ENCODE measurements around the gene DUSP28.

DUSP28 gene

GRCh38 chr2:240586919-240587800, 27.0 kb downstream of the DUSP28 start:
- peak; percentile 59 for DNase-seq

GRCh38 chr2:240588006-240588655, 28.0 kb downstream of the DUSP28 start:
- DNase-seq: no peak

DNA sequence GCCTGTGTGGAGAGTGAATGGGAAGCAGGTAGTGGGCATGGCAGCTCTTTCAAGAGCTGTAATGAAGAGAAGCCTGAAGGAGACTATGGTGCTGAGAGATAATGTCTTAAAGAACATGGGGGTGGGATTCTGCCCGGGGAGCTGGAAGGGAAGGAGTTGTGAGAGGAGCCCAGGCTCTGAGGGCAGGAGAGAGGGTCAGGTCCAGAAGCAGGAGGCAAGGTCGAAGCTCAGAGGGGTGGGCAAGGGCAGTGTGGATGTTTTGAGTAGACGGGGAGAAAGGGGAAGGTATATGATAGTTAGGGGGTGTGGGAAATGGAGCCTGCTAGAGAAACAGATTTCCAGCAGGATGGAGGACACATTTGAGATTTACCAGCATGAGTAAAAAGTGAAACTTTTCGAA, 28.5 kb downstream of the DUSP28 start:
- no peak for DNase-seq

DNA sequence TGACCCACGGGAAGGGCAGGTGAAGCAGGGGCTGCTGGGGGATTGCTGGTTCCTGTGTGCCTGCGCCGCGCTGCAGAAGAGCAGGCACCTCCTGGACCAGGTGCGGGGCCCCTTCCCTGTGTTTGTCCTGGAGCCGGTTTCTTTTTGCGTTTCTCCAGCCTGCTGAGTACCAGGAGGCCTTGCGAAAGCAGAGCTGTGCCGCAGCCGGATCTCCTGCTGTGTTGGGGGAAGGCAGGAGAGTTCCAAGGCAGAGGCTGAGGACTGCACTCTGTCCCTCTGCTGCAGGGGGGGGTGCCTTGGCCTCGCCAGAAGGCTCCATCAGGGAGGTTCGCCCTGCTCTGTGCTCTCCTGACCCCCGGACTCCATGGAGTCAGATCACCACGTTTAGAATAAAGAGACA, 29.2 kb downstream of the DUSP28 start:
- DNase-seq: no peak

DNA sequence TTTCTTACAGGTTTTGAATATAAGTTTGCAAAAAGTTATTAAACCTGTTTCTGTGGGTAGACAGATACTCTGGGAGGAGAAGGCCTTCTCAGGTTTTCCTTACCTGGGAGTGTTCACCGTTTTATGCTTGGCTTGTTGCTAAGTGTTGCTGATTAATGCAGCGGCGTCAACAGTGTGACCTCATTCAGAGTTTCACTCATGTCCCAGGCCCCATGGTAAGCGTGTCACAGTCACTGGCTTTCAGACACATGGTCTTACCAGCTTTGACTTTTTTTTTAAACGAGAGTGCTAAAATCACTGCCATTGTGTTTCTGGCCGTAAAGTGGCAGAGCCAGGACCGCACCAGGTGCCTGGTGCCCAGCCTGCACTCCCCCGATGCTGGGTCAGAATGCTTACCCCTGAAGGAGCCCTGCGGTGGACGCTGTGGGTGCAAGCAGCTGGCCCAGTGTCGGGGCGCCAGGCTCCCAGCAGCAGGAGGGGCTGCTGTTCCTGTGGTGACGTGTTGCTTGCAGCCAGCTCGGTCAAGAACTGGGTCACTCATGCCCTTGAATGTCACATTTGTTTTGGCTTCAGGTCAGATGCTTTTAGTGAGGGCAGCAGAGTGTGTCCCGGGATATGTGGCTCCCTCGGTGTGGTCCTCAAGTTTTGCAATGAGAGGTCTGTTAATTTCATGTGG, 29.8 kb downstream of the DUSP28 start:
- DNase-seq: no peak

GRCh38 chr2:240590681-240591111, 30.5 kb downstream of the DUSP28 start:
- DNase-seq: no peak

GRCh38 chr2:240591226-240591625, 31.1 kb downstream of the DUSP28 start:
- no peak for DNase-seq

DNA sequence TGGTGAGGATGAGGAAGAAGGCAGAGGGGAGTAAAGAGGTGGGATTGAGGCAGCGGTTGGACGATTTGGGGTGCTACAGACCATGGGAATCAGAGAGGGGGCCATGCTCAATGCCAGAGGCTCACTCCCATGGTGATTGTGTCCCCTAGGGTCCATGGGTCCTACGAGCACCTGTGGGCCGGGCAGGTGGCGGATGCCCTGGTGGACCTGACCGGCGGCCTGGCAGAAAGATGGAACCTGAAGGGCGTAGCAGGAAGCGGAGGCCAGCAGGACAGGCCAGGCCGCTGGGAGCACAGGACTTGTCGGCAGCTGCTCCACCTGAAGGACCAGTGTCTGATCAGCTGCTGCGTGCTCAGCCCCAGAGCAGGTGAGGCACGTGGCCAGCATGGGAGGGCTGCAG, 31.6 kb downstream of the DUSP28 start:
- no peak for DNase-seq

- DNase-seq: no peak
These were observed 33.0 kb downstream of the DUSP28 start for GRCh38 chr2:240593026-240593702.

DNA sequence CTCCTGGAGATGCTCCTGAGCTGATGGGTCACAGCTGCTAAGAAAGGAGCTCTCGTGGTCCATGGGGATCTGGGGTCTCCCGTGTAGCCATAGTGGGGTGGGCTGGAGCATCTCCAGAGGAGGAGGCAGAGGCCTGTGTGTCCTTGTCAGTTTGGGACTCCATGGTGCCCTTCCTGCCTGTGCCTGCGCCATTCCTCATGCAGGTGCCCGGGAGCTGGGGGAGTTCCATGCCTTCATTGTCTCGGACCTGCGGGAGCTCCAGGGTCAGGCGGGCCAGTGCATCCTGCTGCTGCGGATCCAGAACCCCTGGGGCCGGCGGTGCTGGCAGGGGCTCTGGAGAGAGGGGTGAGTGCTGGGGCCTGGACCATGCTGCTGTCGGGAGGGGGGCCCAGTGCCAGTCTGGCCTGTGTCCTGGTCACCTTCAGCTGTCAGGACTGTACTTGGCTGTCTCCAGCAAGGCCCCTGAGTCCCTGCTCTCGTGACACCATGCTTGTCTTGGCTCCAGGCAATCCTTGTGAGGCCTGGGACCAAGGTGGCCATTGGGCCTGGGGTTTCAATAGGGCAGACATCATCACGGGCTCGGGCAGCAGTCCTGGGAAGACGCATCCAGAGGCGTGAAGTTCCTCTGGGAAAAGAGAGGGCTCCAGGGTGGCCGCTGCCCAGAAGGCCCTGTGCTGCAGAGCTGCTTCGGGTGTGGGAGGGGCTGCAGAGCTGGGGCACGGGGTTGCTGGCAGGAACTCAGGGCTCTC, 33.7 kb downstream of the DUSP28 start:
- no peak for DNase-seq

DNA sequence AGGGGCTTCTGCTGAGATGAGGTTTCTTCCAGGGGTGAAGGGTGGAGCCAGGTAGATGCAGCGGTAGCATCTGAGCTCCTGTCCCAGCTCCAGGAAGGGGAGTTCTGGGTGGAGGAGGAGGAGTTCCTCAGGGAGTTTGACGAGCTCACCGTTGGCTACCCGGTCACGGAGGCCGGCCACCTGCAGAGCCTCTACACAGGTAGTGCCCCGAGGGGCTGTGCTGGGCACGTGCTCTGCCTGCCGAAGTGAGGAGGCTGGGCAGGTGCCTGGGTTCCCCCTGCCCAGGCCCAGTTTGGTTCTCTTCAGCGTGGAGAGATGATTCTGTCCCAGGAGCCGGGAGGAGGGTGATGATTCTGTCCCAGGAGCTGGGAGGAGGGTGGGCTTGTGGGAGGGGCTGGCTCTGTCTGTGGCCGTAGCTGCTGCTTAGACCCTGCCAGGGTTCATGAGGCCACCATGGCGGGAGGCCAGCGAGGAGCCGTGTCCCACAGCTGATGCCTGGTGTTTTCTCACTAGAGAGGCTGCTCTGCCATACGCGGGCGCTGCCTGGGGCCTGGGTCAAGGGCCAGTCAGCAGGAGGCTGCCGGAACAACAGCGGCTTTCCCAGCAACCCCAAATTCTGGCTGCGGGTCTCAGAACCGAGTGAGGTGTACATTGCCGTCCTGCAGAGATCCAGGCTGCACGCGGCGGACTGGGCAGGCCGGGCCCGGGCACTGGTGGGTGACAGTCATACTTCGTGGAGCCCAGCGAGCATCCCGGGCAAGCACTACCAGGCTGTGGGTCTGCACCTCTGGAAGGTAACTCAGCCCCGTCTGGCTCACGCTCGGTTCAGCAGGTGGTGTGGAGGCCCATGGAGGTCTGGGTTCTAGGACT, 34.6 kb downstream of the DUSP28 start:
- DNase-seq: no peak

DNA sequence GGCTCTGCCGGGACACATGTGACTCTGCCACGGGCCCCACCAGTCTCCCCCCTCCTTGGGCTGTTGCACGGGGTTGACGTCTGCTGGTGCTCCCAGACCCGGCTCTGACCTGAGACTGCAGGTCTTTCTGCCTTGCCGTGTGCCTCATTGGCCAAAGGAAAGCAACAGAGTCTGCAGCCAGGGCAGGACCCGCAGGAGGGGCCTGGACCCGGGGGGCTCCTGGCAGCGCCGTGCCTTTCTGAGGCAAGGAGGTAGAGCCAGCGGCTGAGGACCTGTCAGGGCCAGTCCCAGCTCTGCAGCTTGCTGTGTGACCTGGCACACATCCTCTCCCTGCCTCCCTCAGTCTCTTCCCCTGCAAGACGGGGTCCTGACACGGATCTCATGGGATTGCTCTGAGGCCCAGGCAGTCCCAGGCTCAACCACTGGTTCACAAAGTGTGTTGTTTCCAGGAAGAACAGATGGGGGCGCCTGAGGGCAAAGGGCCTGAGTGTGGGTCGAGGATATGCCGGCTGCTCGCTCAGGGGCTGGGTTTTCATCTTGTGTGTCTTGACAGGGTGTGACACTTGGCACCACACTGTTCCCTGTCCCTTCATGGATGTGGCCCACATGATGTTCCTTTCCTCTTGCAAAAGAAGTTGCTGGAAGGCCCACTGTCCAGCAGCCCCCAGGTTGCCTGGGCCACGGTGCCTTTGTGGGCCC, 35.4 kb downstream of the DUSP28 start:
- peak; percentile 48 for DNase-seq

DNA sequence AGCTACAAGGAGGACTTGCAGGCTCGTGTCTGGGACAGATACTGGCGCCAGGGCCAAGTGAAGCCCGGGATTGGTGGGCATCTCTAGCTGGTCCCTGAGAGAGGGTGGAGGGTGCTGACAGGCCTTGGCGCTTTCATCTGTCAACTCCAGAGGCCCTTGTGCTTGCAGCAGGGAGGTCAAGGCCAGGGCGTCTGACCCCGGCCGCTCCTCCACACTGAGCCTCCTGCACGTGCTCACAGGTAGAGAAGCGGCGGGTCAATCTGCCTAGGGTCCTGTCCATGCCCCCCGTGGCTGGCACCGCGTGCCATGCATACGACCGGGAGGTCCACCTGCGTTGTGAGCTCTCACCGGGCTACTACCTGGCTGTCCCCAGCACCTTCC, 35.9 kb downstream of the DUSP28 start:
- no peak for DNase-seq

- no peak for DNase-seq
These were observed 36.4 kb downstream of the DUSP28 start for GRCh38 chr2:240596491-240596931.

GRCh38 chr2:240597054-240597418, 36.9 kb downstream of the DUSP28 start:
- no peak for DNase-seq

DNA sequence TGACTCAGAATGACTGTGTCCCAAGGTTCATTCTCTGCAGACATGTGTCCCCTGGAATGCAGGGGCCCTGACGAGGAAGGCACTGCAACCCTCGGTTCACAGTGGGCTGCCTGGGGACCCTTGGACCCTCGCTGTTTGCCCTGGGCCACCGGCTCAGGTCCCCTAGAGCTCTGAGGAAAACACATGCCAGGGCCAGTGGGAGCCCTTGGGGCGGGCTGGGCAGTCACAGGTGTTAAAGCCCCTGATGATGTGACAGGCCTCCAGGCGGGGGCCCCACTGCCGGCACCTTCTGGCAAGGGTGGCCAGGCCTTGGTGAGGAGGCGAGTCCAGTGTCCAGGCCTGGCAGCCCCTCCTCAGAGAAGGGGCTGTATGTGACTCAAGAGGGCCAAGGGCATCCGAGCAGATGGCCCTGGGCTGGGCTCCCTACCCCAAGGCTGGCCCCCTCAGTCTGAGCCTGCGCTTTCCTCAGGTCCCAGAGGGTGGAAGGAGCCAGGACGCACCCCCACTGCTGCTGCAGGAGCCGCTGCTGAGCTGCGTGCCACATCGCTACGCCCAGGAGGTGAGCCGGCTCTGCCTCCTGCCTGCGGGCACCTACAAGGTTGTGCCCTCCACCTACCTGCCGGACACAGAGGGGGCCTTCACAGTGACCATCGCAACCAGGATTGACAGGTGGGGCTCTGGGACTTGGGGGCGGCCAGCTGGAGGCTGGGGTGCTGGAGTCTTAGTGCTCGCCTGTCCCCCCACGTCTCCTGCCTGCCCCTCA, 37.4 kb downstream of the DUSP28 start:
- DNase-seq: no peak

GRCh38 chr2:240598311-240598911, 38.3 kb downstream of the DUSP28 start:
- DNase-seq: no peak

GRCh38 chr2:240599141-240599583, 39.0 kb downstream of the DUSP28 start:
- no peak for DNase-seq

- no peak for DNase-seq
These were observed 40.3 kb downstream of the DUSP28 start for GRCh38 chr2:240600451-240600961.

Data from activated CD4-positive, alpha-beta T cell treated with anti-CD3 and anti-CD28 coated beads, Interleukin-2, amount 50 U/mL, for 16 hours (primary cell).